Liver (tissue), 9 donors: ENCODE data around the gene HIP1R. TPM values are rescaled to one million over a fixed set of nuclear protein-coding genes. Genes with fewer than 3 reads are reported as not detected.

Experiments
- DNase-seq: peaks from one replicate; pipeline ENCODE4 v3.0.0-alpha.2; 2017; ENCODE audit warnings: low spot score
- H3K27ac ChIP-seq, 2 donors: one replicate each; pipeline ENCODE4 v1.7.0; 2013; ENCODE audit warnings: inconsistent platforms in 2 of 2, low read length in 2 of 2, control low read depth in 1 of 2, low read depth in 1 of 2, mild to moderate bottlenecking in 1 of 2
- H3K27me3 ChIP-seq, 4 donors: one replicate each; pipeline versions ENCODE4 v1.6.1 to v1.7.0; 2013; ENCODE audit warnings: low read length in 3 of 4, inconsistent platforms in 1 of 4, mild to moderate bottlenecking in 1 of 4, moderate library complexity in 1 of 4; ENCODE audit not compliant: control insufficient read depth in 4 of 4, insufficient read depth in 4 of 4
- H3K36me3 ChIP-seq, 4 donors: one replicate each; pipeline versions ENCODE4 v1.6.1 to v1.7.0; 2013; ENCODE audit warnings: low read length in 3 of 4, mild to moderate bottlenecking in 3 of 4, low read depth in 1 of 4, moderate library complexity in 1 of 4; ENCODE audit not compliant: control insufficient read depth in 4 of 4, insufficient read depth in 3 of 4
- H3K4me1 ChIP-seq, 4 donors: one replicate each; pipeline versions ENCODE4 v1.6.1 to v1.7.0; 2013; ENCODE audit warnings: low read length in 3 of 4, mild to moderate bottlenecking in 3 of 4, moderate library complexity in 1 of 4; ENCODE audit not compliant: control insufficient read depth in 4 of 4, insufficient read depth in 4 of 4
- H3K4me3 ChIP-seq, 3 donors: one replicate each; pipeline versions ENCODE4 v1.6.1 to v1.7.0; 2013; ENCODE audit warnings: low read length in 3 of 3, control low read depth in 1 of 3, low read depth in 1 of 3, mild to moderate bottlenecking in 1 of 3
- H3K9ac ChIP-seq, 2 donors: one replicate each; pipeline ENCODE4 v1.7.0; 2013; ENCODE audit warnings: low read length in 2 of 2, mild to moderate bottlenecking in 2 of 2, moderate library complexity in 2 of 2, control low read depth in 1 of 2, low read depth in 1 of 2
- H3K9me3 ChIP-seq, 4 donors: one replicate each; pipeline versions ENCODE4 v1.6.1 to v1.7.0; 2013; ENCODE audit warnings: low read length in 3 of 4; ENCODE audit not compliant: control insufficient read depth in 4 of 4
- EGR1 ChIP-seq, 2 donors: IDR thresholded peaks; 2 replicates each; pipeline ENCODE4 v1.6.1; 2016 to 2018; ENCODE audit warnings: antibody characterized with exemption in 2 of 2, low read depth in 2 of 2
- FOXA1 ChIP-seq: IDR thresholded peaks from 2 replicates; pipeline ENCODE4 v1.6.1; 2016; ENCODE audit warnings: antibody characterized with exemption
- FOXA2 ChIP-seq: IDR thresholded peaks from 2 replicates; pipeline ENCODE4 v1.6.1; 2016; ENCODE audit warnings: antibody characterized with exemption
- GABPA ChIP-seq, 2 donors: IDR thresholded peaks in 1 of 2; conservative IDR thresholded peaks in 1 of 2; 2 replicates each; pipeline ENCODE4 v1.6.1; 2016; ENCODE audit warnings: antibody characterized with exemption in 2 of 2, mild to moderate bottlenecking in 1 of 2, moderate library complexity in 1 of 2
- HNF4A ChIP-seq, 2 donors: conservative IDR thresholded peaks; 2 replicates each; pipeline ENCODE4 v1.6.1; 2016; ENCODE audit warnings: antibody characterized with exemption in 2 of 2, mild to moderate bottlenecking in 2 of 2
- HNF4G ChIP-seq: IDR thresholded peaks from 2 replicates; pipeline ENCODE4 v1.6.1; 2016; ENCODE audit warnings: antibody characterized with exemption
- JUND ChIP-seq, 2 donors: IDR thresholded peaks; 2 replicates each; pipeline ENCODE4 v1.6.1; 2016; ENCODE audit warnings: antibody characterized with exemption in 2 of 2
- NR2F2 ChIP-seq: IDR thresholded peaks from 2 replicates; pipeline ENCODE4 v1.6.1; 2016; ENCODE audit warnings: antibody characterized with exemption
- RAD21 ChIP-seq, 2 donors: IDR thresholded peaks; 2 replicates each; pipeline ENCODE4 v1.6.1; 2016; ENCODE audit warnings: antibody characterized with exemption in 2 of 2, mild to moderate bottlenecking in 2 of 2
- RXRA ChIP-seq, 2 donors: IDR thresholded peaks; 2 replicates each; pipeline ENCODE4 v1.6.1; 2017 to 2018; ENCODE audit warnings: antibody characterized with exemption in 2 of 2, mild to moderate bottlenecking in 1 of 2
- SP1 ChIP-seq: IDR thresholded peaks from 2 replicates; pipeline ENCODE4 v1.6.1; 2018; ENCODE audit warnings: antibody characterized with exemption, mild to moderate bottlenecking
- TAF1 ChIP-seq: conservative IDR thresholded peaks from 2 replicates; pipeline ENCODE4 v1.6.1; 2016; ENCODE audit warnings: antibody characterized with exemption, mild to moderate bottlenecking
- YY1 ChIP-seq: IDR thresholded peaks from 2 replicates; pipeline ENCODE4 v1.6.1; 2016; ENCODE audit warnings: antibody characterized with exemption, mild to moderate bottlenecking
- WGBS: extraction: QIAGEN DNeasy Blood & Tissue Kit; methylation state at CpG from one replicate; pipeline ENCODE4 v1.1.7; 2013; 5-methylcytosine and 5-hydroxymethylcytosine counted together
- polyA plus RNA-seq, 2 donors: library from polyadenylated mRNA; stranded (reverse) in 1 of 2; unstranded in 1 of 2; fragments of 200-250 nt in 1 of 2; fragments of >200 nt in 1 of 2; fragmentation: Nextera tagmentation in 1 of 2; extraction: Ambion mirVana in 1 of 2; gene quantifications; one replicate each; pipeline versions ENCODE4 v1.2.1 to v1.2.3, GENCODE V29; 2013 to 2015
- total RNA-seq, 2 donors: library from RNA; depleted of rRNA; stranded (reverse); fragments of >200 nt; gene quantifications; one replicate each; pipeline ENCODE4 v1.2.3, GENCODE V29; 2014
- TF ChIP-seq, protein P1 (sequence below): fragments of 150-350 bp; IDR thresholded peaks from 2 replicates; pipeline ENCODE4 v1.5.1; 2017; ENCODE audit warnings: improper control_type of control experiment, low read depth, low read length; ENCODE audit not compliant: missing input control
- TF ChIP-seq, protein P2 (sequence below): IDR thresholded peaks from 2 replicates; pipeline ENCODE4 v1.6.1; 2016; ENCODE audit warnings: antibody characterized with exemption, mild to moderate bottlenecking
- TF ChIP-seq, protein P3 (sequence below): IDR thresholded peaks from 2 replicates; pipeline ENCODE4 v1.6.1; 2016; ENCODE audit warnings: antibody characterized with exemption
- TF ChIP-seq, protein P4 (sequence below): IDR thresholded peaks from 2 replicates; pipeline ENCODE4 v1.6.1; 2016; ENCODE audit warnings: antibody characterized with exemption
- TF ChIP-seq, protein P5 (sequence below): IDR thresholded peaks from 2 replicates; pipeline ENCODE4 v1.6.1; 2016; ENCODE audit warnings: antibody characterized with exemption
- donor health status: healthy.
- donor health status: healthy.
- donor health status: healthy.
- donor health status: healthy.
- donor health status: healthy.

The HIP1R gene
- total and polyA plus RNA-seq, 4 donors: 12.4 to 52.5 (median 17.0) TPM

DNA sequence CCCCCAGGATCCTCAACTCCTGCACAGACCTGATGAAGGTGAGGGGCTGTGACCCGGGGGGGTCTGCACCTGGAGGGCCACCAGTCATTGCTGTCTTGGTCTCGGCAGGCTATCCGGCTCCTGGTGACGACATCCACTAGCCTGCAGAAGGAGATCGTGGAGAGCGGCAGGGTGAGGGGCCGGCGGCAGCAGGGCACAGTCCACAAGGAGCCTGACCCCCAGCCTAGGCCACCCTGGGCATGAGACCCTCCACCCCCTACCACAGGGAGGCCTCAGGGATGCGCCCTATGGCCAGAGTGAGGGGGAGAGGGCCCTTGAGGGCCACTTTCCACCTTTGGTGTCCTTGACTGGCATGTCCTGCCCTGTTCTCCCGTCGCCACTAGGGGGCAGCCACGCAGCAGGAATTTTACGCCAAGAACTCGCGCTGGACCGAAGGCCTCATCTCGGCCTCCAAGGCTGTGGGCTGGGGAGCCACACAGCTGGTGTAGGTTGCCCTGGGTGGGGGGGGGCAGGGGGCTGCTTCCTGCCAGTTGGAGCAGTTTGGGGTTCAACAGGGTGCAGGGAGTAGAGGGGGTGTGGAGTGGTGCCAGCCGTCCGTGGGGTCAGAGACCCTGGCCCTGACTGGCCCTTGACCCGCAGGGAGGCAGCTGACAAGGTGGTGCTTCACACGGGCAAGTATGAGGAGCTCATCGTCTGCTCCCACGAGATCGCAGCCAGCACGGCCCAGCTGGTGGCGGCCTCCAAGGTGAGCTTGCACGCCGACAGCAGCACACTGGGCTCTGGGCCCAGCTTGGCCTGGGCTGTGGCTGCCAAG lies 25.0 kb downstream of the HIP1R start:
- H3K9ac ChIP-seq: no peak overlapping the region
- peaks cover 0 to 17% (median 6%) of the 10 kb centered on the region in 4 donors for H3K36me3 ChIP-seq
- peak; percentile 90 for DNase-seq
- no peaks in the 10 kb centered on the region for H3K9me3 ChIP-seq
- H3K4me3 ChIP-seq: no peak overlapping the region
- TF ChIP-seq JUND (IDR thresholded peaks at IDR 0.05) (no peak), RAD21 (IDR thresholded peaks at IDR 0.05) (peak; percentile 95 to 96), YY1 (no peak), FOXA2 (no peak), HNF4A (conservative IDR thresholded peaks at IDR 0.05) (peak; percentile 18 to 23), RXRA (IDR thresholded peaks at IDR 0.05) (peak in 1 of 2 donors; percentile 45), TAF1 (no peak), EGR1 (IDR thresholded peaks at IDR 0.05; ENCODE audit: low read depth in 2 of 2) (no peak), HNF4G (no peak), GABPA (IDR thresholded peaks at IDR 0.05 in 1 of 2, conservative IDR thresholded peaks at IDR 0.05 in 1 of 2) (no peak), FOXA1 (no peak), SP1 (no peak), NR2F2 (peak; percentile 12)
- TF ChIP-seq, protein P1, sequence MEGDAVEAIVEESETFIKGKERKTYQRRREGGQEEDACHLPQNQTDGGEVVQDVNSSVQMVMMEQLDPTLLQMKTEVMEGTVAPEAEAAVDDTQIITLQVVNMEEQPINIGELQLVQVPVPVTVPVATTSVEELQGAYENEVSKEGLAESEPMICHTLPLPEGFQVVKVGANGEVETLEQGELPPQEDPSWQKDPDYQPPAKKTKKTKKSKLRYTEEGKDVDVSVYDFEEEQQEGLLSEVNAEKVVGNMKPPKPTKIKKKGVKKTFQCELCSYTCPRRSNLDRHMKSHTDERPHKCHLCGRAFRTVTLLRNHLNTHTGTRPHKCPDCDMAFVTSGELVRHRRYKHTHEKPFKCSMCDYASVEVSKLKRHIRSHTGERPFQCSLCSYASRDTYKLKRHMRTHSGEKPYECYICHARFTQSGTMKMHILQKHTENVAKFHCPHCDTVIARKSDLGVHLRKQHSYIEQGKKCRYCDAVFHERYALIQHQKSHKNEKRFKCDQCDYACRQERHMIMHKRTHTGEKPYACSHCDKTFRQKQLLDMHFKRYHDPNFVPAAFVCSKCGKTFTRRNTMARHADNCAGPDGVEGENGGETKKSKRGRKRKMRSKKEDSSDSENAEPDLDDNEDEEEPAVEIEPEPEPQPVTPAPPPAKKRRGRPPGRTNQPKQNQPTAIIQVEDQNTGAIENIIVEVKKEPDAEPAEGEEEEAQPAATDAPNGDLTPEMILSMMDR: peak; percentile 94
- TF ChIP-seq, protein P2, sequence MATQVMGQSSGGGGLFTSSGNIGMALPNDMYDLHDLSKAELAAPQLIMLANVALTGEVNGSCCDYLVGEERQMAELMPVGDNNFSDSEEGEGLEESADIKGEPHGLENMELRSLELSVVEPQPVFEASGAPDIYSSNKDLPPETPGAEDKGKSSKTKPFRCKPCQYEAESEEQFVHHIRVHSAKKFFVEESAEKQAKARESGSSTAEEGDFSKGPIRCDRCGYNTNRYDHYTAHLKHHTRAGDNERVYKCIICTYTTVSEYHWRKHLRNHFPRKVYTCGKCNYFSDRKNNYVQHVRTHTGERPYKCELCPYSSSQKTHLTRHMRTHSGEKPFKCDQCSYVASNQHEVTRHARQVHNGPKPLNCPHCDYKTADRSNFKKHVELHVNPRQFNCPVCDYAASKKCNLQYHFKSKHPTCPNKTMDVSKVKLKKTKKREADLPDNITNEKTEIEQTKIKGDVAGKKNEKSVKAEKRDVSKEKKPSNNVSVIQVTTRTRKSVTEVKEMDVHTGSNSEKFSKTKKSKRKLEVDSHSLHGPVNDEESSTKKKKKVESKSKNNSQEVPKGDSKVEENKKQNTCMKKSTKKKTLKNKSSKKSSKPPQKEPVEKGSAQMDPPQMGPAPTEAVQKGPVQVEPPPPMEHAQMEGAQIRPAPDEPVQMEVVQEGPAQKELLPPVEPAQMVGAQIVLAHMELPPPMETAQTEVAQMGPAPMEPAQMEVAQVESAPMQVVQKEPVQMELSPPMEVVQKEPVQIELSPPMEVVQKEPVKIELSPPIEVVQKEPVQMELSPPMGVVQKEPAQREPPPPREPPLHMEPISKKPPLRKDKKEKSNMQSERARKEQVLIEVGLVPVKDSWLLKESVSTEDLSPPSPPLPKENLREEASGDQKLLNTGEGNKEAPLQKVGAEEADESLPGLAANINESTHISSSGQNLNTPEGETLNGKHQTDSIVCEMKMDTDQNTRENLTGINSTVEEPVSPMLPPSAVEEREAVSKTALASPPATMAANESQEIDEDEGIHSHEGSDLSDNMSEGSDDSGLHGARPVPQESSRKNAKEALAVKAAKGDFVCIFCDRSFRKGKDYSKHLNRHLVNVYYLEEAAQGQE: no peak
- TF ChIP-seq, protein P3, sequence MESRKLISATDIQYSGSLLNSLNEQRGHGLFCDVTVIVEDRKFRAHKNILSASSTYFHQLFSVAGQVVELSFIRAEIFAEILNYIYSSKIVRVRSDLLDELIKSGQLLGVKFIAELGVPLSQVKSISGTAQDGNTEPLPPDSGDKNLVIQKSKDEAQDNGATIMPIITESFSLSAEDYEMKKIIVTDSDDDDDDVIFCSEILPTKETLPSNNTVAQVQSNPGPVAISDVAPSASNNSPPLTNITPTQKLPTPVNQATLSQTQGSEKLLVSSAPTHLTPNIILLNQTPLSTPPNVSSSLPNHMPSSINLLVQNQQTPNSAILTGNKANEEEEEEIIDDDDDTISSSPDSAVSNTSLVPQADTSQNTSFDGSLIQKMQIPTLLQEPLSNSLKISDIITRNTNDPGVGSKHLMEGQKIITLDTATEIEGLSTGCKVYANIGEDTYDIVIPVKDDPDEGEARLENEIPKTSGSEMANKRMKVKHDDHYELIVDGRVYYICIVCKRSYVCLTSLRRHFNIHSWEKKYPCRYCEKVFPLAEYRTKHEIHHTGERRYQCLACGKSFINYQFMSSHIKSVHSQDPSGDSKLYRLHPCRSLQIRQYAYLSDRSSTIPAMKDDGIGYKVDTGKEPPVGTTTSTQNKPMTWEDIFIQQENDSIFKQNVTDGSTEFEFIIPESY: no peak
- TF ChIP-seq, protein P4, sequence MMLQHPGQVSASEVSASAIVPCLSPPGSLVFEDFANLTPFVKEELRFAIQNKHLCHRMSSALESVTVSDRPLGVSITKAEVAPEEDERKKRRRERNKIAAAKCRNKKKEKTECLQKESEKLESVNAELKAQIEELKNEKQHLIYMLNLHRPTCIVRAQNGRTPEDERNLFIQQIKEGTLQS: no peak
- TF ChIP-seq, protein P5, sequence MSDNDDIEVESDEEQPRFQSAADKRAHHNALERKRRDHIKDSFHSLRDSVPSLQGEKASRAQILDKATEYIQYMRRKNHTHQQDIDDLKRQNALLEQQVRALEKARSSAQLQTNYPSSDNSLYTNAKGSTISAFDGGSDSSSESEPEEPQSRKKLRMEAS: no peak
- H3K27me3 ChIP-seq: no peaks in the 10 kb centered on the region
- WGBS: 30% methylated on average over 28 of the region's 28 CpGs
- H3K4me1 ChIP-seq: peaks cover 18 to 53% (median 44%) of the 10 kb centered on the region in 4 donors
- H3K27ac ChIP-seq: peak overlapping the region; percentile 36 to 82
